Measurements from ENCODE around the gene GRM7.

GRCh38 chr3:7568526-7569184, 707.7 kb downstream of the GRM7 start:
- TF ChIP-seq CTCF (conservative IDR thresholded peaks at IDR 0.05; ENCODE audit: low read length) (no peak), EZH2phosphoT487 (IDR thresholded peaks at IDR 0.05; ENCODE audit: borderline replicate concordance, low read depth, low read length) (no peak)
